Left colon (tissue), 2 donors: ENCODE data around the gene PCDHGA2. TPM values are rescaled to one million over a fixed set of nuclear protein-coding genes. Genes with fewer than 3 reads are reported as not detected.
A peak's percentile ranks its signal among the peaks of the same experiment; 100 is the strongest.
"Not testable (repeated sequence)": the region's sequence is repeated elsewhere in the genome, so short reads cannot be mapped to it uniquely, and the experiment has no call there.

Experiments used
- ATAC-seq: fragments of 200-7000 bp; cut with Tn5 transposase; one replicate; pipeline ENCODE4 v1.9.1; 2020; ENCODE audit warnings: mild to moderate bottlenecking, moderate library complexity
- DNase-seq, 2 donors: peaks; one replicate each; pipeline ENCODE4 v3.0.0-alpha.2; 2020
- intact Hi-C, 2 donors: fragments of 100-400 bp; cut with DNase I in 1 of 2; cut with micrococcal nuclease in 1 of 2; formaldehyde crosslinking; loops; one replicate each; pipeline versions ENCODE4 v1.11.2 to v1.14.0; 2022; cut with DNase I, micrococcal nuclease
- total RNA-seq, 2 donors: library from RNA; stranded (reverse); fragmentation: NEBNext Ultra II Directional; extraction: Animal tissue kit (Norgen Biotek cat#: 25700); gene quantifications; one replicate each; pipeline ENCODE4 v1.2.1, GENCODE V29; 2021
- donor health status: DM: no; HTN: no; CAD: no.
- donor health status: DM: yes; HTN: yes; CAD: no.

The PCDHGA2 gene
- total RNA-seq, 2 donors from 2014 or later, result 0.31 to 0.75 TPM

GRCh38 chr5:141371572-141372475 is 33.3 kb downstream of the PCDHGA2 start:
- ATAC-seq (no peak), DNase-seq (no peak)
- intact Hi-C loops, result no loop called here

DNA sequence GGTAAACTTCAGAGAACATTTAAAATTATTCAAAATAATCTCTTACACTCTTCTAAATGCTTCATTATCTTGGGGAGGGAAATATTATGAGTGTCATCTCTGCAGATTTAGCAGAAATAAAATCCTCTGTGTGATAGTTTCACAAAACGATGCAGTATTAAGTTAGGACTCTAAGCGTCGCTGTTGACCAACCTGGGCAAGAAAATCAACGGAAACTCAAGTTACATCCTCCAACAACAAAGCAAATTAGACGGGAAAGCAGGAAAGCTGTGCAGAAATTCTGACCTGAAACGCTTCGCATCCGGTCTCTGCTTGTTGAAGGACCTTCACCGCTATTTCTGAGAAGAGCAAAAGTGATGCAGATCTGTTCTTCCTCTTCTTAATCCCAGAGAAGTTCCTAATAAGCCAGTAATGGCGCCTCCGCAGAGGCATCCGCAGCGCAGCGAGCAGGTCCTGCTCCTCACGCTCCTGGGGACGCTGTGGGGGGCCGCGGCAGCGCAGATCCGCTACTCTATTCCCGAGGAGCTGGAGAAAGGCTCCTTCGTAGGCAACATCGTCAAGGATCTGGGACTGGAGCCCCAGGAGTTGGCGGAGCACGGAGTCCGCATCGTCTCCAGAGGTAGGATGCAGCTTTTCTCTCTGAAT is 35.2 kb downstream of the PCDHGA2 start, which contains the start of gene PCDHGA6:
TSS of gene PCDHGA6 (plus strand) at position 219 of the 645 bp plus-strand sequence. CDS start at position 412, 193 bp downstream.
- intact Hi-C loops, result no loop called here
- ATAC-seq (no peak), DNase-seq (no peak)

- ATAC-seq (no peak), DNase-seq (no peak)
- intact Hi-C loops, result no loop called here
Measured at GRCh38 chr5:141374627-141375026, 36.1 kb downstream of the PCDHGA2 start.

DNA sequence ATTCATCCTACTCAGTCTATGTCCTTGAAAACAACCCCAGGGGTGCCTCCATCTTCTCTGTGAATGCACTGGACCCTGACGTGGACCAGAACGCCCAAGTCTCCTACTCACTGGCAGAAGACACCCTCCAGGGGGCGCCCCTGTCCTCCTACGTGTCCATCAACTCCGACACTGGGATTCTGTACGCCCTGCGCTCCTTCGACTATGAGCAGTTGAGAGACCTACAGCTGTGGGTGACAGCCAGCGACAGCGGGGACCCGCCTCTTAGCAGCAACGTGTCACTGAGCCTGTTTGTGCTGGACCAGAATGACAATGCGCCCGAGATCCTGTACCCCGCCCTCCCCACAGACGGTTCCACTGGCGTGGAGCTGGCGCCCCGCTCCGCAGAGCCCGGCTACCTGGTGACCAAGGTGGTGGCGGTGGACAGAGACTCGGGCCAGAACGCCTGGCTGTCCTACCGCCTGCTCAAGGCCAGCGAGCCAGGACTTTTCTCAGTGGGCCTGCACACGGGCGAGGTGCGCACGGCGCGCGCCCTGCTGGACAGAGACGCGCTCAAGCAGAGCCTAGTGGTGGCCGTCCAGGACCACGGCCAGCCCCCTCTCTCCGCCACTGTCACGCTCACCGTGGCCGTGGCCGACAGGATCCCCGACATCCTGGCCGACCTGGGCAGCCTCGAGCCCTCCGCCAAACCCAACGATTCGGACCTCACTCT is 37.0 kb downstream of the PCDHGA2 start:
- ATAC-seq, intact Hi-C loops: not testable (repeated sequence)

GRCh38 chr5:141382469-141383294 is 44.1 kb downstream of the PCDHGA2 start, which contains the start of gene PCDHGA7:
Gene PCDHGA7, plus strand, starts transcription at chr5:141382742. Its CDS starts 158 bp downstream, at chr5:141382900.
- DNase-seq, result peak in 1 of 2 donors; percentile 17
- intact Hi-C loops, result no loop called here
- ATAC-seq, result no peak

More for the DNA sequence above, 37.0 kb downstream of the PCDHGA2 start:
- DNase-seq, result not testable (repeated sequence)

GRCh38 chr5:141383345-141383744 is 44.8 kb downstream of the PCDHGA2 start:
- ATAC-seq (no peak), DNase-seq (peak in 1 of 2 donors; percentile 9)
- intact Hi-C loops, result no loop called here

DNA sequence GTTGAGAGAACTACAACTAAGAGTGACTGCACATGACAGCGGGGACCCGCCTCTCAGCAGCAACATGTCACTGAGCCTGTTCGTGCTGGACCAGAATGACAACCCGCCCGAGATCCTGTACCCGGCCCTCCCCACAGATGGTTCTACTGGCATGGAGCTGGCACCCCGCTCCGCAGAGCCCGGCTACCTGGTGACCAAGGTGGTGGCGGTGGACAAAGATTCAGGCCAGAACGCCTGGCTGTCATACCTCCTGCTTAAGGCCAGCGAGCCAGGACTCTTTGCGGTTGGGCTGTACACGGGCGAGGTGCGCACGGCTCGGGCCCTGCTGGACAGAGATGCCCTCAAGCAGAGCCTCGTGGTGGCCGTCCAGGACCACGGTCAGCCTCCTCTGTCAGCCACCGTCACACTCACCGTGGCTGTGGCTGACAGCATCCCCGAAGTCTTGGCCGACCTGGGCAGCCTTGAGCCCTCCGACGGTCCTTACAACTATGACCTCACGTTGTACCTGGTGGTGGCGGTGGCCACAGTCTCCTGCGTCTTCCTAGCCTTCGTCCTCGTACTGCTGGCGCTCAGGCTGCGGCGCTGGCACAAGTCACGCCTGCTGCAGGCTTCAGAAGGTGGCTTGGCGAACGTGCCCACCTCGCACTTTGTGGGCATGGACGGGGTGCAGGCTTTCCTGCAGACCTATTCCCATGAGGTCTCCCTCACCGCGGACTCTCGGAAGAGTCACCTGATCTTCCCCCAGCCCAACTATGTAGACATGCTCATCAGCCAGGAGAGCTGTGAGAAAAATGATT is 46.1 kb downstream of the PCDHGA2 start:
- DNase-seq (peak in 1 of 2 donors; percentile 17), ATAC-seq (no peak)
- intact Hi-C loops, result no loop called here

DNA sequence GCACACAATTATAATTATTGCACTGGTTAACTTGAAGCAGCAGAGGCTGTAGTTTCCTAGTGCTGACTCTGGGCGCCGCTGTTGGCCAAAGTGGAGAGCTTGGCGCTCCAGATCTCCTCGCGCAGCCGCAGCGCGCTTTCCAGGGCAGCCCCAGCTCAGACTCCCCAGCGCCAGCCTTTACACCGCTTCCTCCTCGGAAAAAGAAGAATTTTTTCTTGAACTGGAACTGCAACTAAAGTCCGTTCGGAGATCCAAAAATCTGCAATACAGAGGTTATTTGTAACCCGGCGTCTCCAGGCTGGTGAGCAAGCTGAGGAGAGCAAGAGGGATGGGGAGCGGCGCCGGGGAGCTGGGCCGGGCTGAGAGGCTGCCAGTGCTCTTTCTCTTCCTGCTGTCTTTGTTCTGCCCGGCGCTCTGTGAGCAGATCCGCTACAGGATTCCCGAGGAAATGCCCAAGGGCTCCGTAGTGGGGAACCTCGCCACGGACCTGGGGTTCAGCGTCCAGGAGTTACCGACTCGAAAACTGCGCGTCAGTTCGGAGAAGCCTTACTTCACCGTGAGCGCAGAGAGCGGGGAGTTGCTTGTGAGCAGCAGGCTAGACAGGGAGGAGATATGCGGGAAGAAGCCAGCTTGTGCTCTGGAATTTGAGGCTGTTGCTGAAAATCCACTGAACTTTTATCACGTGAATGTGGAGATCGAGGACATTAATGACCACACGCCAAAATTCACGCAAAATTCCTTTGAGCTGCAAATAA is 49.2 kb downstream of the PCDHGA2 start, which contains the start of gene PCDHGB4:
TSS of gene PCDHGB4 (plus strand) at position 142 of the 755 bp plus-strand sequence. CDS start at position 329, 187 bp downstream.
- DNase-seq, intact Hi-C loops: not testable (repeated sequence)
- peak; percentile 64 for ATAC-seq

GRCh38 chr5:141388661-141389060 is 50.1 kb downstream of the PCDHGA2 start:
- DNase-seq (no peak), ATAC-seq (no peak)
- intact Hi-C loops, result no loop called here

DNA sequence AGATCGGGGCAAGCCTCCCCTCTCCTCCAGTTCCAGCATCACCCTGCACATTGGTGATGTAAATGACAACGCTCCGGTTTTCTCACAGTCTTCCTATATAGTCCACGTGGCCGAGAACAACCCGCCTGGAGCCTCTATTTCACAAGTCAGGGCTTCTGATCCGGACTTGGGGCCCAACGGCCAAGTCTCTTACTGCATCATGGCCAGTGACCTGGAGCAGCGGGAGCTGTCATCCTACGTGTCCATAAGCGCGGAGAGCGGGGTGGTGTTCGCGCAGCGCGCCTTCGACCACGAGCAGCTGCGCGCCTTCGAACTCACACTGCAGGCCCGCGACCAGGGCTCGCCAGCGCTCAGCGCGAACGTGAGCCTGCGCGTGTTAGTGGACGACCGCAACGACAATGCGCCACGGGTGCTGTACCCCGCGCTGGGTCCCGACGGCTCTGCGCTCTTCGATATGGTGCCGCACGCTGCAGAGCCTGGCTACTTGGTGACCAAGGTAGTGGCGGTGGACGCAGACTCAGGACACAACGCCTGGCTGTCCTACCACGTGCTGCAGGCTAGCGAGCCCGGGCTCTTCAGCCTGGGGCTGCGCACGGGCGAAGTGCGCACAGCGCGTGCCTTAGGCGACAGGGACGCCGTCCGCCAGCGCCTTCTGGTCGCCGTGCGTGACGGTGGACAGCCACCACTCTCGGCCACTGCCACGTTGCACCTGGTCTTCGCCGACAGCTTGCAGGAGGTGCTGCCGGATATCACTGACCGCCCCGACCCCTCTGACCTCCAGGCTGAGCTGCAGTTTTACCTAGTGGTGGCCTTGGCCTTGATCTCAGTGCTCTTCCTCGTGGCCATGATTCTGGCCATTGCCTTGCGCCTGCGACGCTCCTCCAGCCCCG is 50.8 kb downstream of the PCDHGA2 start:
- intact Hi-C loops, result loop anchor here in 1 of 2 donors (10.0 kb wide), 1 partner anchor 45 kb away; the partner anchor contains the start of gene PCDHGA3
- ATAC-seq, result no peak
- DNase-seq, result no peak

DNA sequence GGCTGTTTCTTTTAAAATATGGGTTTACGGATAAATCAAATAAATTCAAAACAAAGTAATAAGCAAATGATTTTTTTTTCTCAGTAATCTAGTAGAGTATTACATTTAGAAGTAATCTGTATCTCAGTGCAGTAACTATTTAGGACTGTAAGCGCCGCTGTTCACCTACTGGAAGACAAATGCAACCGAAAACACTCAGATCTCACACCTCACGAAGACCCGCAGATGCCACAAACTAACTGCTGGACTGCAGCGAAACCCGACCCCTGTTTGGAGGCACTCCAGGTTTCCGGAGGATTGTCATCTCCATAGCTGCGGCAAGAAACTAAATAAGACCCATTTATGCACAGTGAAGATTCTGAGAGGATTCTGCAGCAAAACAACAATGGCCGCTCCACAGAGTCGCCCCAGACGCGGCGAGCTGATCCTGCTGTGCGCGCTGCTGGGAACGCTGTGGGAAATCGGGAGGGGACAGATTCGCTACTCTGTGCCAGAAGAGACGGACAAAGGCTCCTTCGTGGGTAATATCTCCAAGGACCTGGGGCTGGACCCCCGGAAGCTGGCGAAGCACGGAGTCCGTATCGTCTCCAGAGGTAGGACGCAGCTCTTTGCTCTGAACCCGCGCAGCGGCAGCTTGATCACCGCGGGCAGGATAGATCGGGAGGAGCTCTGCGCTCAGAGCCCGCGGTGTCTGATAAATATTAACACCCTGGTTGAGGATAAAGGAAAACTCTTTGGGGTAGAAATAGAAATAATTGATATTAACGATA is 54.1 kb downstream of the PCDHGA2 start, which contains the start of gene PCDHGA8:
TSS of gene PCDHGA8 (plus strand) at position 205 of the 770 bp plus-strand sequence. CDS start at position 386, 181 bp downstream.
- DNase-seq, result no peak
- intact Hi-C loops, result loop anchor here in 1 of 2 donors (10.0 kb wide), 1 partner anchor 48 kb away; the partner anchor contains the start of gene PCDHGA3
- no peak for ATAC-seq
